Suprapubic skin (tissue), 4 donors: ENCODE data around the gene CPB1. TPM values are rescaled to one million over a fixed set of nuclear protein-coding genes. Genes with fewer than 3 reads are reported as not detected.
A peak's percentile ranks its signal among the peaks of the same experiment; 100 is the strongest.

Source experiments
- DNase-seq, 2 donors: peaks; one replicate each; pipeline ENCODE4 v3.0.0-alpha.2; 2019; ENCODE audit warnings: low spot score in 2 of 2
- H3K27ac ChIP-seq: fragments of 200-600 bp; sonication (generic); one replicate; pipeline ENCODE4 v1.5.1; 2019
- H3K27me3 ChIP-seq: fragments of 200-600 bp; sonication (generic); one replicate; pipeline ENCODE4 v1.5.1; 2019
- H3K36me3 ChIP-seq: fragments of 200-600 bp; sonication (generic); one replicate; pipeline ENCODE4 v1.5.1; 2019
- H3K4me1 ChIP-seq: fragments of 200-600 bp; sonication (generic); one replicate; pipeline ENCODE4 v1.5.1; 2019
- H3K4me3 ChIP-seq: fragments of 200-600 bp; sonication (generic); one replicate; pipeline ENCODE4 v1.5.1; 2019; ENCODE audit warnings: mild to moderate bottlenecking
- H3K9me3 ChIP-seq: fragments of 200-600 bp; sonication (generic); one replicate; pipeline ENCODE4 v1.5.1; 2019
- EP300 ChIP-seq: sonication (generic); formaldehyde crosslinking; IDR thresholded peaks from one replicate; pipeline ENCODE4 v1.6.1; 2017; ENCODE audit warnings: antibody characterized with exemption
- POLR2A ChIP-seq, 2 donors: fragments of 450-650 bp; IDR thresholded peaks; one replicate each; pipeline ENCODE4 v1.6.1; 2017; ENCODE audit warnings: antibody characterized with exemption in 2 of 2, mild to moderate bottlenecking in 2 of 2, moderate library complexity in 2 of 2
- POLR2AphosphoS5 ChIP-seq, 3 donors: sonication (generic); formaldehyde crosslinking; IDR thresholded peaks; one replicate each; pipeline ENCODE4 v1.6.1; 2017; ENCODE audit warnings: antibody characterized with exemption in 3 of 3
- WGBS: methylation state at CpG from one replicate; pipeline ENCODE4 v1.1.5; 2018; 5-methylcytosine and 5-hydroxymethylcytosine counted together
- total RNA-seq, 4 donors: library from RNA; depleted of rRNA; stranded (reverse); fragments of >200 nt; gene quantifications; one replicate each; pipeline ENCODE4 v1.1.0, GENCODE V29; 2016
- TF ChIP-seq, protein P1 (sequence below), 2 donors: fragments of 200-600 bp in 1 of 2; fragments of 450-650 bp in 1 of 2; sonication (generic) in 1 of 2; IDR thresholded peaks; one replicate each; pipeline ENCODE4 v1.5.1; 2016 to 2019; ENCODE audit warnings: antibody characterized with exemption in 2 of 2, mild to moderate bottlenecking in 1 of 2, moderate library complexity in 1 of 2

Gene CPB1
- total RNA-seq, 4 donors from 2014 or later: not detected

DNA sequence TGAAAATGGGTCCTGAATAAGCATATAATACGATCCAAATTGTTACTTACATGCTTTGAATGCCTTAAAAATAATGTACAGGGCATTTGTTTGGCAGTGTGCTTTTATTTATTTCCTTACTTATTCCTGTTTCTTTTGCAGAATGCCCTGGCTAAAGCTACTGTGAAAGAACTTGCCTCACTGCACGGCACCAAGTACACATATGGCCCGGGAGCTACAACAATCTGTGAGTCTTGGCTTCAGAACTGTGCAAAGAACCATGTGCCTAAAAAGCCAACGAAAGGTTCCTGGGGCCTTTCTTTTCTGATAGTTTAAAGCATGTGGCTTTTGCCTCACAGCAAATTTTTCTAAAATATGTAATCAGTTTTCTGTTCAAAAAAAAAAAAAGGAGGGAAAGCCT, 29.7 kb downstream of the CPB1 start:
- H3K36me3 ChIP-seq: no peaks in the 10 kb centered on the region
- no peak overlapping the region for H3K27ac ChIP-seq
- no peaks in the 10 kb centered on the region for H3K9me3 ChIP-seq
- no peak for DNase-seq
- H3K27me3 ChIP-seq: no peaks in the 10 kb centered on the region
- H3K4me1 ChIP-seq: no peaks in the 10 kb centered on the region
- WGBS: 71% methylated on average over 4 of the region's 4 CpGs
- no peak overlapping the region for H3K4me3 ChIP-seq
- TF ChIP-seq POLR2AphosphoS5 (IDR thresholded peaks at IDR 0.05) (no peak), POLR2A (IDR thresholded peaks at IDR 0.05) (no peak), EP300 (no peak)
- TF ChIP-seq, protein P1, sequence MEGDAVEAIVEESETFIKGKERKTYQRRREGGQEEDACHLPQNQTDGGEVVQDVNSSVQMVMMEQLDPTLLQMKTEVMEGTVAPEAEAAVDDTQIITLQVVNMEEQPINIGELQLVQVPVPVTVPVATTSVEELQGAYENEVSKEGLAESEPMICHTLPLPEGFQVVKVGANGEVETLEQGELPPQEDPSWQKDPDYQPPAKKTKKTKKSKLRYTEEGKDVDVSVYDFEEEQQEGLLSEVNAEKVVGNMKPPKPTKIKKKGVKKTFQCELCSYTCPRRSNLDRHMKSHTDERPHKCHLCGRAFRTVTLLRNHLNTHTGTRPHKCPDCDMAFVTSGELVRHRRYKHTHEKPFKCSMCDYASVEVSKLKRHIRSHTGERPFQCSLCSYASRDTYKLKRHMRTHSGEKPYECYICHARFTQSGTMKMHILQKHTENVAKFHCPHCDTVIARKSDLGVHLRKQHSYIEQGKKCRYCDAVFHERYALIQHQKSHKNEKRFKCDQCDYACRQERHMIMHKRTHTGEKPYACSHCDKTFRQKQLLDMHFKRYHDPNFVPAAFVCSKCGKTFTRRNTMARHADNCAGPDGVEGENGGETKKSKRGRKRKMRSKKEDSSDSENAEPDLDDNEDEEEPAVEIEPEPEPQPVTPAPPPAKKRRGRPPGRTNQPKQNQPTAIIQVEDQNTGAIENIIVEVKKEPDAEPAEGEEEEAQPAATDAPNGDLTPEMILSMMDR (IDR thresholded peaks at IDR 0.05): no peak

DNA sequence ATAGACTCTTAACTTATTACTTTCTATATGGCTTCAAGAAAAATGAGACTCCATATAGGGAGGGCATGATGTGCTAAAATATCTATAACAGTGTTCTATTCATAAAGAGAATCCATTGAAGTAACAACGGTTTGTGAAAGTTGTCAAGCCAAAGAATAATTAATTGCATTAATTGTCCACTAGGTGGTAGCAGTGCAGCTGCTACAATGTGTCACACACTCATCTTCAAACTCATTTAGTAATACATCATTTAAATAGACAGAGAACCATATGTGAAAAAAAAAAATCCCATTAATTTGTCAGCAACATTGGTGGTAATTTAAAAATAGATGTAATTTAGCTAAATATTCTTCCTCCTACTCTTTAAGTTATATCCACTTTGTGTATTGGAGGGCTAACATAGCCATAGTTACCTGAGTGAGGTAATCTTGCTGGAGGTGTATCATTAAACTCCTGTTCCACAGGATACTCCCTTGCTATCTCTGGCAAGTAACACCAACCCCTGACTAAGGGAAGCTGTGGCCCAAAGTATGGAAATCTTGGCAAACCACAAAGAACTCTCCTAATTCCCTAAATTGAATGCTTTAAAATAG, 33.8 kb downstream of the CPB1 start:
- H3K36me3 ChIP-seq: no peaks in the 10 kb centered on the region
- no peak for TF ChIP-seq POLR2AphosphoS5 (IDR thresholded peaks at IDR 0.05)
- TF ChIP-seq, protein P1 (IDR thresholded peaks at IDR 0.05): peak; percentile 70 to 75
- no peak for DNase-seq
- H3K27me3 ChIP-seq: no peaks in the 10 kb centered on the region
- no peak overlapping the region for H3K4me3 ChIP-seq
- H3K9me3 ChIP-seq: no peaks in the 10 kb centered on the region
- no peaks in the 10 kb centered on the region for H3K4me1 ChIP-seq
- no peak overlapping the region for H3K27ac ChIP-seq
- WGBS: 0% methylated on average over 1 of the region's 1 CpG

DNA sequence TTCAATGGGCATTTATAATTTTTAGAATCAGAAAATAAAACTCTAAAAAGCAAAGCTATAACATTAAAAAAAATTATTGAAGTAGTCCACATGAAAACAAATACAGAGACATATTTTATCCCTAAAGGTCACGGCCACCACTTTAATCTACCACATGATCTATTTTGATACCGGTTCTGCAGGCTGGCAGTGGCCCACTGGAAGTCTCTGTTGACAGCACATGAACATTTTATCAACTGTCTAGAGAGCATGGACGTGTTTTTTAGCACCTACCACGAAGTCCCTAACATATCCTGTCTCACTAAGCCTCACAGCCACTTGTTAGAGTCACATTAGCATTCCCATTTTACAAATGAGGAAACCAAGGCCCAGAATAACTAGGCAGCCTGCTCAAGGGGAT, 35.7 kb downstream of the CPB1 start:
- no peaks in the 10 kb centered on the region for H3K4me1 ChIP-seq
- no peak for TF ChIP-seq POLR2AphosphoS5 (IDR thresholded peaks at IDR 0.05)
- TF ChIP-seq EP300: no peak
- no peak for TF ChIP-seq POLR2A (IDR thresholded peaks at IDR 0.05)
- TF ChIP-seq, protein P1 (IDR thresholded peaks at IDR 0.05): no peak
- no peak overlapping the region for H3K27ac ChIP-seq
- no peaks in the 10 kb centered on the region for H3K9me3 ChIP-seq
- WGBS: 63% methylated on average over 4 of the region's 4 CpGs
- H3K36me3 ChIP-seq: no peaks in the 10 kb centered on the region
- H3K4me3 ChIP-seq: no peak overlapping the region
- DNase-seq: no peak
- H3K27me3 ChIP-seq: no peaks in the 10 kb centered on the region

DNA sequence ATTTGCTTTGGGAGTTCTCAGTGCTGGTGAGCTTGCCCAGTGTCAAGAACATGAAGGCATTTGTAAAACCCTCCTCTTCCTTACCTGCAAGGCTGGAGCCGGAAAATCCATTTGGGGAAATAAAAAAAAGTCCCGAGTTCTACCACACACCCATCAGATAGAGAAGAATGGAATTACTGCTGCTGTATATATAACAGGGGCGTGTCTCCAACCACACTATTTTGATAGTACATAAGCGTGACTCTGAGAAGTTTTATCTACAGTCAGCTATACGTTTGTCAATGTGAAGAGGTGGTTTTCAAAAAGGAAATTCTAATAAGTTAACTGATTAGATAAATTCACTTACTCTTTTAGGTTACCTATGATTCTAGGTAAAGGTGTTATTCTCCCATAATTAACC, 36.2 kb downstream of the CPB1 start:
- 71% methylated on average over 5 of the region's 5 CpGs for WGBS
- Histone ChIP-seq H3K9me3 (no peaks in the 10 kb centered on the region), H3K4me3 (no peak overlapping the region), H3K27ac (no peak overlapping the region), H3K4me1 (no peaks in the 10 kb centered on the region), H3K36me3 (no peaks in the 10 kb centered on the region), H3K27me3 (no peaks in the 10 kb centered on the region)
- no peak for DNase-seq
- no peak for TF ChIP-seq POLR2AphosphoS5 (IDR thresholded peaks at IDR 0.05)
- TF ChIP-seq EP300: no peak
- TF ChIP-seq POLR2A (IDR thresholded peaks at IDR 0.05): no peak
- TF ChIP-seq, protein P1 (IDR thresholded peaks at IDR 0.05): no peak

DNA sequence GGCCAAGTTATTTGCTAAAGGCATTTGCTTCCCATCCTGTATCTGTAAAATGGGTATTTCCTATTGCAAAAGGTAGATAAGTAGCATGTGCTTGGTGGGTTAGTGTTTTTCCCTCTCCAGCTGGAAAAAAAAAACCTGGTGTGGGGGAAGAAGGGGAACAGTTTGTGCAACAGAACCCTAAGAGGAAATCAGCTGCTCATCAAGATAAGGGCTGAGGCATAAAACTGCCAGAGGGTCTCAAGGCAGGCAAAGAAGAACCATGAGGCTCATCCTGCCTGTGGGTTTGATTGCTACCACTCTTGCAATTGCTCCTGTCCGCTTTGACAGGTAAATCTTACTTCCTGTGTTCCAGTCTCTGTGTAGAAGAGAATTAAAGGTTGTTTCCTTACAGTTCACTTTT, 37.4 kb downstream of the CPB1 start, which contains the start of gene CPA3:
Gene CPA3, plus strand, starts transcription at position 248 of the 400 bp plus-strand sequence. Its CDS starts 12 bp downstream, at position 260.
- 79% methylated on average over 1 of the region's 1 CpG for WGBS
- no peak within 1 kb of the TSS for H3K4me3 ChIP-seq
- H3K27ac ChIP-seq: no peak within 1 kb of the TSS
- no peaks in the 10 kb centered on the region for H3K36me3 ChIP-seq
- TF ChIP-seq, protein P1 (IDR thresholded peaks at IDR 0.05): no peak
- TF ChIP-seq EP300: no peak
- no peak for TF ChIP-seq POLR2AphosphoS5 (IDR thresholded peaks at IDR 0.05)
- TF ChIP-seq POLR2A (IDR thresholded peaks at IDR 0.05): no peak
- H3K9me3 ChIP-seq: no peaks in the 10 kb centered on the region
- no peak for DNase-seq
- H3K27me3 ChIP-seq: no peaks in the 10 kb centered on the region
- H3K4me1 ChIP-seq: no peaks in the 10 kb centered on the region
